HepG2 (cell line): ENCODE results near the gene IL1RAPL1. TPM values are rescaled to one million over a fixed set of nuclear protein-coding genes. Genes with fewer than 3 reads are reported as not detected.

Experiments used
- ATAC-seq: fragments of 200-7000 bp; cut with Tn5 transposase; 3 replicates; pipeline ENCODE4 v1.9.1; 2020; ENCODE audit warnings: mild to moderate bottlenecking, moderate library complexity
- BruUV-seq: library from RNA; stranded (reverse); fragments of 400-500 nt; replicated peaks from 2 replicates; lab custom pipeline; 2021; lab: Mats Ljungman, UMichigan
- CTCF ChIA-PET: fragments of 300-600 bp; formaldehyde crosslinking; extraction: SDS; loops from one replicate; lab custom pipeline; 2021; ENCODE audit warnings: low total read pairs, inconsistent platforms, low intra/inter-chr PET ratio; lab: Yijun Ruan, JAX
- POLR2A ChIA-PET: fragments of 350-600 bp; sonication (Branson Sonifier 250); formaldehyde crosslinking; loops from one replicate; lab custom pipeline; 2020; ENCODE audit warnings: antibody characterized with exemption, inconsistent platforms; lab: Yijun Ruan, JAX
- DNase-seq: peaks from one replicate; pipeline ENCODE4 v3.0.0-alpha.2; 2015; ENCODE audit warnings: low spot score
- FAIRE-seq: peaks from 3 replicates; lab custom pipeline; 2011; peaks lifted over from hg19 to GRCh38; lab: Jason Lieb, UNC
- H2AFZ ChIP-seq: one replicate; pipeline ENCODE4 v1.6.1; 2011; ENCODE audit warnings: low read length, inconsistent platforms
- H3K27ac ChIP-seq: fragments of 300-600 bp; 3 replicates; pipeline ENCODE4 v1.8.0; 2011; ENCODE audit warnings: mixed run types, mild to moderate bottlenecking, mixed read lengths, low read length, inconsistent platforms; ENCODE audit not compliant: insufficient read depth; ENCODE audit errors: extremely low read length
- H3K27me3 ChIP-seq, 2 experiments: fragments of 200-600 bp in 1 of 2; 2 replicates in 1 of 2; 3 replicates in 1 of 2; pipeline versions ENCODE4 v1.6.0 to v1.8.0; 2011; ENCODE audit warnings: low read length in 2 of 2, mild to moderate bottlenecking in 2 of 2, moderate library complexity in 2 of 2, inconsistent platforms in 1 of 2; ENCODE audit not compliant: insufficient read depth in 2 of 2, control insufficient read depth in 1 of 2
- H3K36me3 ChIP-seq, 2 experiments: fragments of 200-600 bp in 1 of 2; replicated peaks in 1 of 2; 2 replicates in 1 of 2; 3 replicates in 1 of 2; pipeline versions ENCODE4 v1.5.1 to v1.8.0; 2011; ENCODE audit warnings: low read length in 2 of 2, inconsistent platforms in 1 of 2; ENCODE audit not compliant: insufficient read depth in 2 of 2, control insufficient read depth in 1 of 2
- H3K4me1 ChIP-seq: 2 replicates; pipeline ENCODE4 v1.5.1; 2012; ENCODE audit warnings: low read length, inconsistent platforms; ENCODE audit not compliant: insufficient read depth
- H3K4me2 ChIP-seq: 2 replicates; pipeline ENCODE4 v1.6.0; 2011; ENCODE audit warnings: low read depth, low read length, inconsistent platforms
- H3K4me3 ChIP-seq, 3 experiments: fragments of 200-600 bp in 1 of 3; sonication (generic), shearing (Covaris generic) in 1 of 3; replicated peaks in 1 of 3; 2 replicates each; pipeline ENCODE4 v1.5.1; 2011 to 2016; ENCODE audit warnings: low read length in 3 of 3, inconsistent platforms in 2 of 3, low read depth in 2 of 3, mild to moderate bottlenecking in 2 of 3, control low read depth in 1 of 3, mixed read lengths in 1 of 3; ENCODE audit not compliant: insufficient read depth in 1 of 3
- H3K79me2 ChIP-seq: one replicate; pipeline ENCODE4 v1.6.1; 2011; ENCODE audit warnings: low read length, inconsistent platforms; ENCODE audit not compliant: insufficient read depth
- H3K9ac ChIP-seq: 2 replicates; pipeline ENCODE4 v1.6.0; 2011; ENCODE audit warnings: mild to moderate bottlenecking, low read depth, low read length, inconsistent platforms; ENCODE audit not compliant: insufficient read depth
- H3K9me3 ChIP-seq: 2 replicates; pipeline ENCODE4 v1.5.1; 2012; ENCODE audit warnings: mild to moderate bottlenecking, low read length
- H4K20me1 ChIP-seq: 2 replicates; pipeline ENCODE4 v1.6.0; 2011; ENCODE audit warnings: inconsistent platforms, mild to moderate bottlenecking, low read length, moderate library complexity; ENCODE audit not compliant: insufficient read depth
- EEA1 ChIP-seq: sonication (generic); formaldehyde crosslinking; IDR thresholded peaks from 2 replicates; pipeline ENCODE4 v1.5.1; 2020; ENCODE audit warnings: mild to moderate bottlenecking, missing genetic modification reagents, borderline replicate concordance
- GATA4 ChIP-seq: sonication (generic); IDR thresholded peaks from 2 replicates; pipeline ENCODE4 v1.6.1; 2016; ENCODE audit warnings: antibody characterized with exemption, low read depth, borderline replicate concordance
- GTF2F1 ChIP-seq: fragments of 150-350 bp; IDR thresholded peaks from 2 replicates; pipeline ENCODE4 v1.6.1; 2014; ENCODE audit warnings: low read length
- HNRNPL ChIP-seq: fragments of 200-400 bp; formaldehyde crosslinking; IDR thresholded peaks from 2 replicates; pipeline ENCODE4 v1.6.1; 2017; ENCODE audit warnings: mild to moderate bottlenecking, low read depth, low read length
- HOXA3 ChIP-seq: sonication (generic); formaldehyde crosslinking; IDR thresholded peaks from 2 replicates; pipeline ENCODE4 v1.5.0; 2020; ENCODE audit warnings: missing genetic modification reagents
- PHF5A ChIP-seq: IDR thresholded peaks from one replicate; pipeline ENCODE4 v1.6.1; 2018; ENCODE audit warnings: low read depth, missing genetic modification reagents; ENCODE audit not compliant: unreplicated experiment
- POLR2A ChIP-seq, 2 experiments: IDR thresholded peaks; 2 replicates each; pipeline ENCODE4 v1.6.1; 2011; ENCODE audit warnings: low read depth in 2 of 2, low read length in 2 of 2, mild to moderate bottlenecking in 1 of 2, moderate library complexity in 1 of 2; ENCODE audit not compliant: insufficient read depth in 1 of 2
- POLR2AphosphoS2 ChIP-seq: IDR thresholded peaks from 2 replicates; pipeline ENCODE4 v1.6.1; 2011; ENCODE audit warnings: low read depth, low read length, improper control_type of control experiment
- RFXAP ChIP-seq: sonication (generic); formaldehyde crosslinking; IDR thresholded peaks from 2 replicates; pipeline ENCODE4 v1.4.0; 2020; ENCODE audit warnings: missing genetic modification reagents, borderline replicate concordance
- SMAD1 ChIP-seq: sonication (generic); formaldehyde crosslinking; IDR thresholded peaks from 2 replicates; pipeline ENCODE4 v1.4.0; 2020; ENCODE audit warnings: missing genetic modification reagents, low read depth, mild to moderate bottlenecking, borderline replicate concordance
- SMYD3 ChIP-seq: sonication (generic); formaldehyde crosslinking; IDR thresholded peaks from 2 replicates; pipeline ENCODE4 v1.8.1; 2023; ENCODE audit warnings: mild to moderate bottlenecking, missing genetic modification reagents
- TOPORS ChIP-seq: sonication (generic); formaldehyde crosslinking; IDR thresholded peaks from 2 replicates; pipeline ENCODE4 v1.8.0; 2023; ENCODE audit warnings: mild to moderate bottlenecking, missing genetic modification reagents
- TSC22D2 ChIP-seq: sonication (generic); formaldehyde crosslinking; IDR thresholded peaks from 2 replicates; pipeline ENCODE4 v1.5.1; 2020; ENCODE audit warnings: missing genetic modification reagents, mild to moderate bottlenecking, borderline replicate concordance
- ZNF136 ChIP-seq: sonication (generic); formaldehyde crosslinking; IDR thresholded peaks from 2 replicates; pipeline ENCODE4 v1.8.1; 2022; ENCODE audit warnings: low read depth, mild to moderate bottlenecking, moderate library complexity, missing genetic modification reagents
- ZNF326 ChIP-seq: sonication (generic); formaldehyde crosslinking; IDR thresholded peaks from 2 replicates; pipeline ENCODE4 v1.4.0; 2020; ENCODE audit warnings: missing genetic modification reagents, borderline replicate concordance
- ZNF33B ChIP-seq: sonication (generic); formaldehyde crosslinking; IDR thresholded peaks from 2 replicates; pipeline ENCODE4 v1.5.1; 2020; ENCODE audit warnings: mild to moderate bottlenecking, missing genetic modification reagents
- ZNF772 ChIP-seq: sonication (generic); formaldehyde crosslinking; IDR thresholded peaks from 2 replicates; pipeline ENCODE4 v1.5.0; 2020; ENCODE audit warnings: mild to moderate bottlenecking, missing genetic modification reagents
- ZUFSP ChIP-seq: sonication (generic); formaldehyde crosslinking; IDR thresholded peaks from 2 replicates; pipeline ENCODE4 v1.9.0; 2021; ENCODE audit warnings: missing genetic modification reagents, mild to moderate bottlenecking, borderline replicate concordance
- WGBS: methylation state at CpG from one replicate; pipeline ENCODE4 v1.1.6; 2017; ENCODE audit warnings: low lambda C conversion rate; 5-methylcytosine and 5-hydroxymethylcytosine counted together
- in situ Hi-C: cut with HindIII; loops from 2 replicates; pipeline ENCODE4 v1.10.0; 2017; ENCODE audit warnings: low pct_unique_long_range_greater_than_20kb; ENCODE audit not compliant: extremely low pct_ligation_motif_present
- intact Hi-C: fragments of 100-400 bp; cut with micrococcal nuclease; formaldehyde crosslinking; loops from one replicate; pipeline ENCODE4 v1.10.0; 2022; ENCODE audit not compliant: unreplicated experiment
- polyA plus RNA-seq, 8 experiments: library from polyadenylated mRNA; depleted of rRNA in 3 of 8; stranded (reverse) in 7 of 8; unstranded in 1 of 8; fragments of >200 nt; fragmentation: Illumina TruSeq in 4 of 8; extraction: Trizol in 4 of 8; gene quantifications; 2 replicates each; pipeline versions ENCODE4 v1.2.1 to v1.2.3, GENCODE V29; 2011 to 2016; ENCODE audit warnings: low read depth in 4 of 8, missing spikeins in 1 of 8, mixed read lengths in 1 of 8; ENCODE audit not compliant: insufficient read depth in 1 of 8
- total RNA-seq, 5 experiments: library from RNA; depleted of rRNA; stranded (reverse); fragments of >200 nt; fragmentation: Illumina TruSeq; extraction: Trizol; gene quantifications; 2 replicates each; pipeline ENCODE4 v1.2.3, GENCODE V29; 2016; ENCODE audit warnings: low read depth in 1 of 5

IL1RAPL1 gene
- total and polyA plus RNA-seq, 2 of the 13 experiments (the other 11 are each of a cell fraction or from before 2014, with no cell fraction given): 0.04 TPM; not detected in 1

DNA sequence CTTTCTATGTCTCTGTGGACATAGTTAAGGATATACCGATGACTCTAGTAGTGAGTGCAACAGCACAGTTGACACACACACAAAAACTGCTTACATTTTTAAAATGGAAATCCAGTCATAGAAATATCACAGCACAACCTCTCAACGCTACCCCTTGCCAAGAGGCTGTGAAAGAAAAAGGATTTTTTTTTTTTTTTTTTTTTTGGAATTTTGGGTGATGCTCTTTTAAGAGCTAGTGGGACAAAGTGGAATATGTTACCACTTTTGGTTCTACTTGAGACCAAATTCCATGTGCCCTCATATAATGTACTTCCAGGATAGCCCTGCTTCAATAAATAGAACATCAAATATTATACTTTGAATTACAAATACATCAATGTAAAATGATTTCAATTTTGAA lies 1247.1 kb downstream of the IL1RAPL1 start:
- no TSS peak for BruUV-seq
- no peak for ATAC-seq
- no peak for FAIRE-seq
- in situ Hi-C loops: no loop called here
- no peak for DNase-seq
- TF ChIP-seq ZUFSP (CRISPR knock-in tag) (no peak), HOXA3 (no peak), ZNF136 (CRISPR knock-in tag) (no peak), PHF5A (CRISPR knock-in tag) (no peak), GATA4 (no peak), TOPORS (CRISPR knock-in tag) (no peak), POLR2AphosphoS2 (no peak), ZNF326 (no peak), RFXAP (CRISPR knock-in tag) (no peak), ZNF772 (CRISPR knock-in tag) (no peak), ZNF33B (no peak), SMAD1 (CRISPR knock-in tag) (no peak), POLR2A (IDR thresholded peaks at IDR 0.05; ENCODE audit: insufficient read depth in 1 of 2, low read depth in 2 of 2, low read length in 2 of 2) (no peak), TSC22D2 (no peak), HNRNPL (no peak), EEA1 (no peak), GTF2F1 (no peak), SMYD3 (CRISPR knock-in tag) (no peak)
- Histone ChIP-seq H3K9me3 (no peaks in the 10 kb centered on the region), H3K4me2 (no peak overlapping the region), H3K36me3 (no peaks in the 10 kb centered on the region), H3K27ac (no peak overlapping the region), H3K27me3 (no peaks in the 10 kb centered on the region), H3K4me3 (no peak overlapping the region), H3K4me1 (no peaks in the 10 kb centered on the region), H2AFZ (no peak overlapping the region), H4K20me1 (no peaks in the 10 kb centered on the region), H3K79me2 (no peaks in the 10 kb centered on the region), H3K9ac (no peak overlapping the region)
- ChIA-PET CTCF (no interaction called here), POLR2A (no interaction called here)
- intact Hi-C loops: no loop called here
- 37% methylated on average over 2 of the region's 2 CpGs for WGBS
